Lower lobe of right lung (tissue), 2 donors: ENCODE data around the gene MYOC. TPM values are rescaled to one million over a fixed set of nuclear protein-coding genes. Genes with fewer than 3 reads are reported as not detected.

Experiments
- ATAC-seq, 2 donors: fragments of 200-7000 bp; cut with Tn5 transposase; one replicate each; pipeline ENCODE4 v1.9.1; 2020 to 2022; ENCODE audit warnings: mild to moderate bottlenecking in 2 of 2, moderate library complexity in 2 of 2
- DNase-seq: peaks from one replicate; pipeline ENCODE4 v3.0.0-alpha.2; 2020
- H3K27ac ChIP-seq: fragments of 200-600 bp; one replicate; pipeline ENCODE4 v1.8.0; 2022
- H3K27me3 ChIP-seq: fragments of 200-600 bp; one replicate; pipeline ENCODE4 v1.8.0; 2022; ENCODE audit warnings: low read depth
- H3K36me3 ChIP-seq: fragments of 200-600 bp; one replicate; pipeline ENCODE4 v1.8.0; 2022; ENCODE audit warnings: mild to moderate bottlenecking
- H3K4me1 ChIP-seq: fragments of 200-600 bp; one replicate; pipeline ENCODE4 v1.8.0; 2022
- H3K4me3 ChIP-seq: fragments of 200-600 bp; one replicate; pipeline ENCODE4 v1.8.0; 2022; ENCODE audit warnings: mild to moderate bottlenecking
- H3K9me3 ChIP-seq: fragments of 200-600 bp; one replicate; pipeline ENCODE4 v1.8.0; 2022
- intact Hi-C: fragments of 100-400 bp; cut with DNase I; formaldehyde crosslinking; loops from one replicate; pipeline ENCODE4 v1.11.0; 2022
- total RNA-seq: library from RNA; stranded (reverse); fragmentation: NEBNext Ultra II Directional; extraction: Animal tissue kit (Norgen Biotek cat#: 25700); gene quantifications from one replicate; pipeline ENCODE4 v1.2.1, GENCODE V29; 2021
- TF ChIP-seq, protein P1 (sequence below): fragments of 200-600 bp; IDR thresholded peaks from one replicate; pipeline ENCODE4 v1.8.0; 2022; ENCODE audit warnings: antibody characterized with exemption, mild to moderate bottlenecking
- donor health status: DM: no; HTN: yes; CAD: no; lungs with severe emphysema.

Gene MYOC
- total RNA-seq, 1 donor from 2014 or later = 3.2 TPM

DNA sequence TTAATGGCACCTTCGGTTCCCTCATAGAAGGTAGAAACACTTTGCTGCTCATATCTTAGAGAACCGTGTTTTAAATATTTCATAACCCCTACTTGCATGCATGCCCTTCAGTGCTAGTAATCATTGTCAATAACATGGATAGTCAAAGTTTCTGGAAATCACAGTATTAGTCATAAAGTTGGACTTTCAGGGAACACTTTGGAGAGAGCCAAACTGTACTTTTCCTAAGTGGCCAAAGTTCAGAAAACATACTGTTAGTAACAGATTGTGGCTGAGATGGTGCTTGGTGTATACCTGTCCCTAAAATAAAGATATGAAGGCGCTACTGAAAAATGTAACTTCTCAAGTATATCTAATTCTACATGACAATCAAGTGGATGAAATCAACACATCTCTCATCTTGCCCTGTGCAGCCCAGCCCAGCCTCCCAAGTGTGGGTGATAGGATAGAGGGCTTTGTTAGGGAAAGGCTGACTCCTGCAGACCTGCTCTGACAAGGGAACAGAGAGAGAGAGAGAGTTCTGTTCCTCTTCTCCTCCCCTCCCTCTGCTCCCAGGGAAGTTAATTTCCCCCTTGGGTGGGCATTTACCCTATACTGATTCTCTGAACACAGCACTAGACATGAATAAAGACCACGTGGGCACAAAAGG lies 14.4 kb downstream of the MYOC start:
- DNase-seq = no peak
- H3K27ac ChIP-seq = no peak overlapping the region
- H3K36me3 ChIP-seq = no peaks in the 10 kb centered on the region
- H3K9me3 ChIP-seq = no peaks in the 10 kb centered on the region
- intact Hi-C loops = no loop called here
- TF ChIP-seq, protein P1, sequence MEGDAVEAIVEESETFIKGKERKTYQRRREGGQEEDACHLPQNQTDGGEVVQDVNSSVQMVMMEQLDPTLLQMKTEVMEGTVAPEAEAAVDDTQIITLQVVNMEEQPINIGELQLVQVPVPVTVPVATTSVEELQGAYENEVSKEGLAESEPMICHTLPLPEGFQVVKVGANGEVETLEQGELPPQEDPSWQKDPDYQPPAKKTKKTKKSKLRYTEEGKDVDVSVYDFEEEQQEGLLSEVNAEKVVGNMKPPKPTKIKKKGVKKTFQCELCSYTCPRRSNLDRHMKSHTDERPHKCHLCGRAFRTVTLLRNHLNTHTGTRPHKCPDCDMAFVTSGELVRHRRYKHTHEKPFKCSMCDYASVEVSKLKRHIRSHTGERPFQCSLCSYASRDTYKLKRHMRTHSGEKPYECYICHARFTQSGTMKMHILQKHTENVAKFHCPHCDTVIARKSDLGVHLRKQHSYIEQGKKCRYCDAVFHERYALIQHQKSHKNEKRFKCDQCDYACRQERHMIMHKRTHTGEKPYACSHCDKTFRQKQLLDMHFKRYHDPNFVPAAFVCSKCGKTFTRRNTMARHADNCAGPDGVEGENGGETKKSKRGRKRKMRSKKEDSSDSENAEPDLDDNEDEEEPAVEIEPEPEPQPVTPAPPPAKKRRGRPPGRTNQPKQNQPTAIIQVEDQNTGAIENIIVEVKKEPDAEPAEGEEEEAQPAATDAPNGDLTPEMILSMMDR = no peak
- no peaks in the 10 kb centered on the region for H3K4me1 ChIP-seq
- no peaks in the 10 kb centered on the region for H3K27me3 ChIP-seq
- ATAC-seq = peak; percentile 49 to 74
- H3K4me3 ChIP-seq = no peak overlapping the region

DNA sequence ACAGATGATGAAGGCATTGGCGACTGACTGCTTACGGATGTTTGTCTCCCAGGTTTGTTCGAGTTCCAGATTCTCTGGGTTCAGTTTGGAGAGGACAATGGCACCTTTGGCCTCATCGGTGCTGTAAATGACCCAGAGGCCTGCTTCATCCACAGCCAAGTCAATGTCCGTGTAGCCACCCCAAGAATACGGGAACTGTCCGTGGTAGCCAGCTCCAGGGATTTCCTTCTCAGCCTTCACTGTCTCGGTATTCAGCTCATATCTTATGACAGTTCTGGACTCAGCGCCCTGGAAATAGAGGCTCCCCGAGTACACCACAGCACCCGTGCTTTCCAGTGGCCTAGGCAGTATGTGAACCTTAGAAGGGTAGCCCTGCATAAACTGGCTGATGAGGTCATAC lies 16.3 kb downstream of the MYOC start:
- TF ChIP-seq, protein P1 = no peak
- Histone ChIP-seq H3K9me3 (no peaks in the 10 kb centered on the region), H3K27ac (no peak overlapping the region), H3K27me3 (no peaks in the 10 kb centered on the region), H3K4me3 (no peak overlapping the region), H3K36me3 (no peaks in the 10 kb centered on the region), H3K4me1 (no peaks in the 10 kb centered on the region)
- ATAC-seq = no peak
- DNase-seq = no peak
- intact Hi-C loops = no loop called here

DNA sequence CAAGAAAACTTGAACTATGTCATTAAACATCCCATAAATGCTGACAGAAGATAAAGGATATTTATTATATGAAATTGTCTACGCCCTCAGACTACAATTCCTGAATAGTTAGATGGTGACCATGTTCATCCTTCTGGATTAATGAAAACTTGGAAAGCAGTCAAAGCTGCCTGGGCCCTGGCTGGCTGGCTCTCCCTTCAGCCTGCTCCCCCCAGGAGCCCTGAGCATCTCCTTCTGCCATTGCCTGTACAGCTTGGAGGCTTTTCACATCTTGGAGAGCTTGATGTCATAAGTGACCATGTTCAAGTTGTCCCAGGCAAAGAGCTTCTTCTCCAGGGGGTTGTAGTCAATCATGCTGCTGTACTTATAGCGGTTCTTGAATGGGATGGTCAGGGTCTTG lies 16.8 kb downstream of the MYOC start:
- TF ChIP-seq, protein P1 = no peak
- Histone ChIP-seq H3K27me3 (no peaks in the 10 kb centered on the region), H3K27ac (no peak overlapping the region), H3K9me3 (no peaks in the 10 kb centered on the region), H3K36me3 (no peaks in the 10 kb centered on the region), H3K4me1 (no peaks in the 10 kb centered on the region), H3K4me3 (no peak overlapping the region)
- DNase-seq (no peak), ATAC-seq (no peak)
- intact Hi-C loops = no loop called here

DNA sequence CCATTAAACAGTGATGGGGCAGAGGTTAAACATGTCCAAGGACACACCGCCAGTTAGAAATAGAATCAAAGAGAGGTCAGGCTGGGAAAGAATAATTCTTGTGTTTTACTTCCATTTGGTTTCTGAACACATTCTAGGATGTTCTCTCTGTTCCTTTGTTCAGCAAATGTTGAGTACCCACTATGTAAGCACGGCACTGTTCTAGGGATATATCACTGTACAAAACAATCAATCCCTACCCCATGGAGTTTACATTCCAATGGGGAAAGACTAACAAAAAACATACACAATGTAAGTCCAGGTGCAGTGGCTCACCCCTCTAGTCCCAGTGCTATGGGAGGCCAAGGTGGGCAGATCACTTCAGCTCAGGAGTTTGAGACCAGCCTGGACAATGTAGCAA lies 24.3 kb downstream of the MYOC start:
- Histone ChIP-seq H3K36me3 (no peaks in the 10 kb centered on the region), H3K27me3 (no peaks in the 10 kb centered on the region), H3K27ac (no peak overlapping the region), H3K4me1 (no peaks in the 10 kb centered on the region), H3K4me3 (no peak overlapping the region), H3K9me3 (no peaks in the 10 kb centered on the region)
- no peak for DNase-seq
- TF ChIP-seq, protein P1 = no peak
- intact Hi-C loops = no loop called here
- ATAC-seq = no peak

DNA sequence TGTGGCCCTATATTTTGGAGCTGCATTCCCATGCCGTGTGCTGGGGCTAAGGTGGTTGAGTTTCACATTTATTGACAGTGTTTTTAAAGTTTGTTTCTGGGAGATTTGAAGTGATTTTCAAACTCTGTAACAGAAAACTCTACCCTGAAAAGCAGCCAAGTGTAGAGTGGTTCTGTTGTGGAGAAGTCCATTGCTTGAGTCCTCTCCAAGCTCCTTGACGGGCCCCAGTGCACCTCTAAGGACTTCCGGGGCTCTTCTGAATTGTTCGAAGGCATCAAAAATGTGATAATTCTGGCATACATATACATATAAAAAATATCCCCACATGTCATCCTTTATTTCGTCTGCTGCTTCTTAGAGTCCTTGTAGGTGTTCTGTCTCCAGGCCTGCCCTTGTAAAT lies 25.5 kb downstream of the MYOC start:
- Histone ChIP-seq H3K36me3 (no peaks in the 10 kb centered on the region), H3K4me3 (no peak overlapping the region), H3K27ac (no peak overlapping the region), H3K9me3 (no peaks in the 10 kb centered on the region), H3K4me1 (no peaks in the 10 kb centered on the region), H3K27me3 (no peaks in the 10 kb centered on the region)
- intact Hi-C loops = no loop called here
- DNase-seq (no peak), ATAC-seq (peak; percentile 62 to 63)
- TF ChIP-seq, protein P1 = no peak
